Ovary (tissue), 9 donors: ENCODE measurements around the gene TSTD2. TPM values are rescaled to one million over a fixed set of nuclear protein-coding genes. Genes with fewer than 3 reads are reported as not detected.
A peak's percentile ranks its signal among the peaks of the same experiment; 100 is the strongest.

Experiments used
- DNase-seq, 5 donors: peaks; one replicate each; pipeline ENCODE4 v3.0.0-alpha.2; 2019 to 2020
- H3K27ac ChIP-seq, 2 donors: fragments of 200-600 bp; one replicate each; pipeline versions ENCODE4 v1.5.1 to v1.8.0; 2019 to 2022
- H3K27me3 ChIP-seq: fragments of 200-600 bp; one replicate; pipeline ENCODE4 v1.8.0; 2022
- H3K36me3 ChIP-seq: fragments of 200-600 bp; sonication (generic); one replicate; pipeline ENCODE4 v1.5.1; 2019
- H3K4me1 ChIP-seq: one replicate; pipeline ENCODE4 v1.8.1; 2013; ENCODE audit warnings: mild to moderate bottlenecking, moderate library complexity; ENCODE audit not compliant: insufficient read depth
- H3K4me3 ChIP-seq: fragments of 200-600 bp; sonication (generic); one replicate; pipeline ENCODE4 v1.5.1; 2017
- H3K9me3 ChIP-seq, 2 donors: fragments of 200-600 bp in 1 of 2; sonication (generic) in 1 of 2; one replicate each; pipeline versions ENCODE4 v1.5.1 to v1.8.1; 2013 to 2019; ENCODE audit warnings: mild to moderate bottlenecking in 1 of 2, moderate library complexity in 1 of 2
- EP300 ChIP-seq: sonication (generic); formaldehyde crosslinking; IDR thresholded peaks from one replicate; pipeline ENCODE4 v1.6.1; 2017; ENCODE audit warnings: antibody characterized with exemption
- POLR2A ChIP-seq: fragments of 450-650 bp; IDR thresholded peaks from one replicate; pipeline ENCODE4 v1.6.1; 2017; ENCODE audit warnings: antibody characterized with exemption, mild to moderate bottlenecking, moderate library complexity
- WGBS, 3 donors: extraction: QIAGEN DNeasy Blood & Tissue Kit in 1 of 3; methylation state at CpG; one replicate each; pipeline versions ENCODE4 v1.1.5 to v1.1.7; 2013 to 2017; 5-methylcytosine and 5-hydroxymethylcytosine counted together
- intact Hi-C, 4 donors: fragments of 100-400 bp; cut with DNase I; formaldehyde crosslinking; loops; one replicate each; pipeline versions ENCODE4 v1.11.0 to v1.15.1; 2022 to 2023
- polyA plus RNA-seq, 2 donors: library from polyadenylated mRNA; stranded (reverse); fragments of 200-250 nt in 1 of 2; fragments of 350-450 nt in 1 of 2; fragmentation: Illumina TruSeq in 1 of 2; extraction: RNeasy Lipid Tissue Mini Kit (QIAGEN cat#74804) in 1 of 2; gene quantifications; one replicate each; pipeline ENCODE4 v1.2.3, GENCODE V29; 2013 to 2014
- total RNA-seq, 7 donors: library from RNA; depleted of rRNA in 2 of 7; stranded (reverse); fragments of >200 nt in 2 of 7; fragmentation: NEBNext Ultra II Directional in 3 of 7; extraction: Animal tissue kit (Norgen Biotek cat#: 25700) in 3 of 7; gene quantifications; one replicate each; pipeline versions ENCODE4 v1.1.0 to v1.2.4, GENCODE V29; 2016 to 2023
- TF ChIP-seq, protein P1 (sequence below), 3 donors: fragments of 450-650 bp in 2 of 3; fragments of 200-600 bp in 1 of 3; IDR thresholded peaks; one replicate each; pipeline versions ENCODE4 v1.5.1 to v1.8.0; 2016 to 2022; ENCODE audit warnings: antibody characterized with exemption in 3 of 3, mild to moderate bottlenecking in 1 of 3
- donor health status: DM: no; HTN: no; CAD: no; lungs with moderate emphysema.
- donor health status: DM: no; HTN: no; CAD: no.
- donor health status: Bipolar disorder and iron deficiency.
- donor health status: DM: yes; HTN: yes; CAD: no.
- donor health status: DM: no; HTN: no; CAD: no.
- donor health status: DM: yes; HTN: yes; CAD: no.

The TSTD2 gene
- total and polyA plus RNA-seq, 9 donors, result 11.4 to 32.2 (median 18.9) TPM

DNA sequence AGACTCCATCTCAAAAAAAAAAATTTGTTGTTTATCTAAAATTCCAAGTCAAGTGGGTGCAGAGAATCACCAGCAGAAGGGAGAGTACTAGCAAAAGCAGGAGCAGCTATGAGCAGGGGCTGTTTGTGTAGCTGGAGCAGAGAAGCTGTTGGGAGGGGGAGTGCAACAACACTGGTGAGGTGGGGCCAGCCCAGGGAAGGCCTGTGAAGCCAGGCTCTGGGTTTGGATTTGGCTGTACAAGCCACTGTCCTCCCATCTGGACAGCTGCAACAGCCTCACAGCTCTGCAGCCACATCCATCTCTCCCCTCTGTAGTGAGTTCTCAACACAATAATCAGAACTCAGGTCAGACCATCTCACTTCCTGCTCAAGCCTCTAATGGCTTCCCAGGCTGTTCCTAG lies 72.3 kb downstream of the TSTD2 start:
- Histone ChIP-seq H3K27ac (no peak overlapping the region), H3K4me1 (peaks cover 37% of the 10 kb centered on the region)

DNA sequence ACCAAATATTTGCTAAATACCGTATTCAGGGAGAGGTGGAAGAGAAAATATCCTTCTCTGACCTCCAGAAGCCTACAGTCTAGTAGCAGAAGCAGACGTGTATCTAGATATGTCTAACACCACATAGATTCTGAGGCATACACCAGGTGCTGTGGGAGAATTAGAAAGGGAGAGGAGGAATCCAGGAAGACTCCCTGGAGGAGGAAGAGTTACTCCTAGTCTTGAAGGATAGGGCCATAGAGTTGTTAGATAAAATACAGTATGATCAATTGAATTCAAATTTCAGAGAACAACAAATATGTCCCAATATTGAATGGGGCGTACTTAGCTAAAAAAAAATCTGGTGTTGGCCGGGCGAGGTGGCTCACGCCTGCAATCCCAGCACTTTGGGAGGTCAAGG lies 73.0 kb downstream of the TSTD2 start:
- TF ChIP-seq EP300 (no peak), POLR2A (no peak)
- TF ChIP-seq, protein P1, sequence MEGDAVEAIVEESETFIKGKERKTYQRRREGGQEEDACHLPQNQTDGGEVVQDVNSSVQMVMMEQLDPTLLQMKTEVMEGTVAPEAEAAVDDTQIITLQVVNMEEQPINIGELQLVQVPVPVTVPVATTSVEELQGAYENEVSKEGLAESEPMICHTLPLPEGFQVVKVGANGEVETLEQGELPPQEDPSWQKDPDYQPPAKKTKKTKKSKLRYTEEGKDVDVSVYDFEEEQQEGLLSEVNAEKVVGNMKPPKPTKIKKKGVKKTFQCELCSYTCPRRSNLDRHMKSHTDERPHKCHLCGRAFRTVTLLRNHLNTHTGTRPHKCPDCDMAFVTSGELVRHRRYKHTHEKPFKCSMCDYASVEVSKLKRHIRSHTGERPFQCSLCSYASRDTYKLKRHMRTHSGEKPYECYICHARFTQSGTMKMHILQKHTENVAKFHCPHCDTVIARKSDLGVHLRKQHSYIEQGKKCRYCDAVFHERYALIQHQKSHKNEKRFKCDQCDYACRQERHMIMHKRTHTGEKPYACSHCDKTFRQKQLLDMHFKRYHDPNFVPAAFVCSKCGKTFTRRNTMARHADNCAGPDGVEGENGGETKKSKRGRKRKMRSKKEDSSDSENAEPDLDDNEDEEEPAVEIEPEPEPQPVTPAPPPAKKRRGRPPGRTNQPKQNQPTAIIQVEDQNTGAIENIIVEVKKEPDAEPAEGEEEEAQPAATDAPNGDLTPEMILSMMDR (IDR thresholded peaks at IDR 0.05), result no peak
- Histone ChIP-seq H3K36me3 (no peaks in the 10 kb centered on the region), H3K9me3 (no peaks in the 10 kb centered on the region), H3K4me1 (peaks cover 40% of the 10 kb centered on the region), H3K27ac (no peak overlapping the region), H3K27me3 (no peaks in the 10 kb centered on the region), H3K4me3 (no peak overlapping the region)
- 76 to 89% (median 80%) methylated on average over 6 of the region's 6 CpGs for WGBS, 3 donors
- intact Hi-C loops, result no loop called here
- DNase-seq, result no peak

More for the DNA sequence above, 72.3 kb downstream of the TSTD2 start:
- intact Hi-C loops, result no loop called here
- Histone ChIP-seq H3K27me3 (no peaks in the 10 kb centered on the region), H3K9me3 (no peaks in the 10 kb centered on the region), H3K4me3 (no peak overlapping the region), H3K36me3 (no peaks in the 10 kb centered on the region)
- DNase-seq, result no peak
- TF ChIP-seq POLR2A (no peak), EP300 (no peak)
- TF ChIP-seq, protein P1 (IDR thresholded peaks at IDR 0.05), result no peak

DNA sequence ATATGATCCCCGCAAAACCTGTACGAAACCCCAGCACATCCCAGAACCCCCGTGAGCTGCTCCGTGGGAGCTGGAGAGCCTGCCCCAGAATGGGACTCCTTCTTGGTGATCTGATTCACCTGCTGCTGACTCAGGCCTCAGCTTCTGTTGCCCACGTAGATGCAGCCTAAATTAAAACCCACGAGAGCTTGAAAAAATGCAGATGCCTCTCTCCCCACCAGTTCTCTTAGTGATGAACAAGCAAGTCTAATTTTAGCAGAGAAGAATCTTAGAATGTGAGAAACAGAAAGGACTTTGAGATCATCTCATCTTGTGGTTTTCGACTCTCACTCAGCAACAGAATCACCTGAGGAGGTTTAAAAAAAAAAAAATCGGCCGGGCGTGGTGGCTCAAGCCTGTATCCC lies 74.1 kb downstream of the TSTD2 start:
- intact Hi-C loops, result loop anchor here in 2 of 4 donors (5.0 kb wide), 1 partner anchor 57 kb away; the partner anchor contains the start of gene TMOD1 (in 2 of the 2)
- H3K27ac ChIP-seq, result peak overlapping the region; percentile 17 to 84
- no peak for DNase-seq
- no peaks in the 10 kb centered on the region for H3K9me3 ChIP-seq
- WGBS, 3 donors, result 62 to 75% (median 68%) methylated on average over 10 of the region's 10 CpGs
- H3K4me3 ChIP-seq, result no peak overlapping the region
- no peaks in the 10 kb centered on the region for H3K27me3 ChIP-seq
- no peak for TF ChIP-seq POLR2A
- TF ChIP-seq, protein P1 (IDR thresholded peaks at IDR 0.05), result no peak
- TF ChIP-seq EP300, result no peak
- H3K4me1 ChIP-seq, result peaks cover 45% of the 10 kb centered on the region
- H3K36me3 ChIP-seq, result no peaks in the 10 kb centered on the region

DNA sequence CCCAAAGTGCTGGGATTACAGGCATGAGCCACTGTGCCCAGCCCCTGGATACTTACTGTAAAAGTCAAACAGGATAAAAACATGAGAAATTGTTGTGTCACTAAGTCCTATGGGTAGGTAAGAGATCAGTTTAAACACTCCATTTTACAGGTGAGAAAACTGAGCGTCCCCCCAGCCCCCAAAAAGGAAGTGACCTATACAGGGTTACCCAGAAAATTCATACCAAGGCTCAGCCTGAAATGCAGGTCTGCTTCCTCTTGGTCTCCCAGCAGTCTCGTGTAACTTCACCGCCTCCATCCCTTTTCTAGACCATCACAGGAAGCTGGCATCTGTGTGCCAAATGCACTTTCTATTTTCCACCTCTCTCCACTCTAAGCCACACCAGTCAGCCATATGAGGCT lies 74.5 kb downstream of the TSTD2 start:
- Histone ChIP-seq H3K27me3 (no peaks in the 10 kb centered on the region), H3K4me3 (no peak overlapping the region), H3K27ac (peak overlapping the region; percentile 17 to 84), H3K9me3 (no peaks in the 10 kb centered on the region), H3K36me3 (no peaks in the 10 kb centered on the region), H3K4me1 (peaks cover 42% of the 10 kb centered on the region)
- 72 to 84% (median 80%) methylated on average over 3 of the region's 3 CpGs for WGBS, 3 donors
- intact Hi-C loops, result loop anchor here in 2 of 4 donors (5.0 kb wide), 1 partner anchor 56 kb away; the partner anchor contains the start of gene TMOD1 (in 2 of the 2)
- TF ChIP-seq, protein P1 (IDR thresholded peaks at IDR 0.05), result no peak
- TF ChIP-seq POLR2A, result no peak
- TF ChIP-seq EP300, result no peak
- DNase-seq, result no peak
